Natural killer cell (primary cell): ENCODE data around the gene DYSF. TPM values are rescaled to one million over a fixed set of nuclear protein-coding genes. Genes with fewer than 3 reads are reported as not detected.

Experiments
- ATAC-seq, 3 donors: fragments of 150-1000 bp in 2 of 3; fragments of 200-7000 bp in 1 of 3; cut with Tn5 transposase; 1 replicate in 1 of 3; 2 replicates in 2 of 3; pipeline ENCODE4 v1.10.0; 2021; ENCODE audit warnings: mild to moderate bottlenecking in 2 of 3, moderate library complexity in 2 of 3
- DNase-seq, 2 donors: peaks; one replicate each; pipeline versions ENCODE4 v3.0.0 to v3.0.0-alpha.2; 2013 to 2021; ENCODE audit warnings: mixed read lengths in 1 of 2
- H3K27ac ChIP-seq: one replicate; pipeline ENCODE4 v1.5.1; 2013; ENCODE audit warnings: mild to moderate bottlenecking, low read length
- H3K27me3 ChIP-seq: one replicate; pipeline ENCODE4 v1.6.1; 2013; ENCODE audit warnings: low read length; ENCODE audit not compliant: control insufficient read depth, insufficient read depth
- H3K36me3 ChIP-seq: one replicate; pipeline ENCODE4 v1.6.1; 2013; ENCODE audit warnings: low read length; ENCODE audit not compliant: control insufficient read depth, insufficient read depth
- H3K4me1 ChIP-seq: one replicate; pipeline ENCODE4 v1.6.1; 2013; ENCODE audit warnings: low read length; ENCODE audit not compliant: control insufficient read depth, insufficient read depth
- H3K4me3 ChIP-seq: one replicate; pipeline ENCODE4 v1.5.1; 2013; ENCODE audit warnings: low read length
- H3K9me3 ChIP-seq: one replicate; pipeline ENCODE4 v1.6.1; 2013; ENCODE audit warnings: low read length; ENCODE audit not compliant: control insufficient read depth, insufficient read depth
- H3K27ac Mint-ChIP-seq, 2 donors: one replicate each; pipeline ENCODE4 v1.8.0; 2022; ENCODE audit warnings: mild to moderate bottlenecking in 2 of 2, mixed read lengths in 2 of 2, moderate library complexity in 1 of 2
- H3K27me3 Mint-ChIP-seq, 2 donors: one replicate each; pipeline ENCODE4 v1.8.0; 2022; ENCODE audit warnings: low read depth in 2 of 2, mixed read lengths in 2 of 2
- H3K36me3 Mint-ChIP-seq: one replicate; pipeline ENCODE4 v1.8.0; 2022; ENCODE audit warnings: mixed read lengths
- H3K4me1 Mint-ChIP-seq, 2 donors: one replicate each; pipeline ENCODE4 v1.8.0; 2022; ENCODE audit warnings: mixed read lengths in 2 of 2
- H3K4me3 Mint-ChIP-seq: one replicate; pipeline ENCODE4 v1.8.0; 2022; ENCODE audit warnings: mild to moderate bottlenecking, moderate library complexity, mixed read lengths
- H3K9me3 Mint-ChIP-seq, 2 donors: one replicate each; pipeline ENCODE4 v1.8.0; 2022; ENCODE audit warnings: mixed read lengths in 2 of 2
- CTCF ChIP-seq: fragments of 200-600 bp; IDR thresholded peaks from one replicate; pipeline ENCODE4 v1.8.0; 2022; ENCODE audit warnings: antibody characterized with exemption
- WGBS: methylation state at CpG from one replicate; pipeline ENCODE4 v1.1.7; 2013; ENCODE audit warnings: missing lambda C conversion rate; ENCODE audit not compliant: insufficient coverage; 5-methylcytosine and 5-hydroxymethylcytosine counted together
- intact Hi-C: fragments of 100-400 bp; cut with micrococcal nuclease; formaldehyde crosslinking; loops from one replicate; pipeline ENCODE4 v1.14.2; 2022
- total RNA-seq, 4 donors: library from RNA; stranded (reverse); fragments of 120-200 nt in 1 of 4; gene quantifications; one replicate each; pipeline versions ENCODE4 v1.2.3 to v1.2.4, GENCODE V29; 2013 to 2022

DYSF gene
- total RNA-seq, 3 donors from 2014 or later (not counting 1 experiment from before 2014, with no cell fraction given): 11.4 to 19.5 (median 12.4) TPM

- Mint-ChIP-seq H3K4me1 (peaks cover 21 to 30% of the 10 kb centered on the region in 2 donors), H3K9me3 (no peaks in the 10 kb centered on the region), H3K27ac (no peak overlapping the region), H3K27me3 (peaks cover 0 to 5% of the 10 kb centered on the region in 2 donors), H3K36me3 (no peaks in the 10 kb centered on the region), H3K4me3 (no peak overlapping the region)
- Histone ChIP-seq H3K27ac (no peak overlapping the region), H3K4me3 (no peak overlapping the region), H3K36me3 (no peaks in the 10 kb centered on the region), H3K27me3 (no peaks in the 10 kb centered on the region), H3K9me3 (no peaks in the 10 kb centered on the region), H3K4me1 (peaks cover 38% of the 10 kb centered on the region)
- no peak for DNase-seq
- TF ChIP-seq CTCF: no peak
- no peak for ATAC-seq
- intact Hi-C loops: no loop called here
- 84% methylated on average over 10 of the region's 11 CpGs for WGBS
These were observed 148.1 kb downstream of the DYSF start for GRCh38 chr2:71601136-71602114.

- WGBS: 96% methylated on average over 1 of the region's 1 CpG
- H3K4me1 Mint-ChIP-seq: peaks cover 21 to 30% of the 10 kb centered on the region in 2 donors
- H3K27me3 ChIP-seq: no peaks in the 10 kb centered on the region
- intact Hi-C loops: no loop called here
- H3K4me1 ChIP-seq: peaks cover 38% of the 10 kb centered on the region
- DNase-seq: no peak
- H3K4me3 ChIP-seq: no peak overlapping the region
- H3K27ac Mint-ChIP-seq: no peak overlapping the region
- no peak overlapping the region for H3K27ac ChIP-seq
- H3K9me3 ChIP-seq: no peaks in the 10 kb centered on the region
- no peaks in the 10 kb centered on the region for H3K9me3 Mint-ChIP-seq
- H3K4me3 Mint-ChIP-seq: no peak overlapping the region
- ATAC-seq: no peak
- no peaks in the 10 kb centered on the region for H3K36me3 Mint-ChIP-seq
- no peak for TF ChIP-seq CTCF
- H3K27me3 Mint-ChIP-seq: peaks cover 0 to 5% of the 10 kb centered on the region in 2 donors
- H3K36me3 ChIP-seq: no peaks in the 10 kb centered on the region
These were observed 148.7 kb downstream of the DYSF start for GRCh38 chr2:71602115-71602495.

GRCh38 chr2:71602581-71602980, 149.2 kb downstream of the DYSF start:
- H3K4me1 ChIP-seq: peaks cover 38% of the 10 kb centered on the region
- peak overlapping the region in 1 of 2 donors; percentile 81 for H3K27ac Mint-ChIP-seq
- no peak for DNase-seq
- peaks cover 0 to 5% of the 10 kb centered on the region in 2 donors for H3K27me3 Mint-ChIP-seq
- H3K4me3 ChIP-seq: no peak overlapping the region
- H3K4me3 Mint-ChIP-seq: no peak overlapping the region
- H3K27ac ChIP-seq: no peak overlapping the region
- no peak for TF ChIP-seq CTCF
- no peaks in the 10 kb centered on the region for H3K27me3 ChIP-seq
- intact Hi-C loops: no loop called here
- H3K9me3 Mint-ChIP-seq: no peaks in the 10 kb centered on the region
- H3K36me3 Mint-ChIP-seq: no peaks in the 10 kb centered on the region
- H3K36me3 ChIP-seq: no peaks in the 10 kb centered on the region
- H3K4me1 Mint-ChIP-seq: peaks cover 21 to 35% of the 10 kb centered on the region in 2 donors
- H3K9me3 ChIP-seq: no peaks in the 10 kb centered on the region
- no peak for ATAC-seq
- WGBS: 89% methylated on average over 2 of the region's 5 CpGs
